Activated naive CD8-positive, alpha-beta T cell treated with anti-CD3 and anti-CD28 coated beads for 36 hours (primary cell): ENCODE results near the gene SLC15A4. TPM values are rescaled to one million over a fixed set of nuclear protein-coding genes. Genes with fewer than 3 reads are reported as not detected.
A peak's percentile ranks its signal among the peaks of the same experiment; 100 is the strongest.

Experiments used
- DNase-seq: peaks from one replicate; pipeline ENCODE4 v3.0.0; 2021
- H3K27ac Mint-ChIP-seq: one replicate; pipeline ENCODE4 v1.8.0; 2022; ENCODE audit warnings: mild to moderate bottlenecking, moderate library complexity, mixed read lengths
- H3K27me3 Mint-ChIP-seq: one replicate; pipeline ENCODE4 v1.8.0; 2022; ENCODE audit warnings: mild to moderate bottlenecking, mixed read lengths
- H3K36me3 Mint-ChIP-seq: one replicate; pipeline ENCODE4 v1.8.0; 2021; ENCODE audit warnings: mild to moderate bottlenecking, mixed read lengths
- H3K4me1 Mint-ChIP-seq: one replicate; pipeline ENCODE4 v1.8.0; 2021; ENCODE audit warnings: mixed read lengths
- H3K4me3 Mint-ChIP-seq: one replicate; pipeline ENCODE4 v1.8.0; 2022; ENCODE audit warnings: mild to moderate bottlenecking, moderate library complexity, mixed read lengths
- H3K9me3 Mint-ChIP-seq: one replicate; pipeline ENCODE4 v1.8.0; 2022; ENCODE audit warnings: mixed read lengths
- total RNA-seq, 2 experiments: library from RNA; stranded (reverse); gene quantifications; one replicate each; pipeline ENCODE4 v1.2.3, GENCODE V29; 2021

The SLC15A4 gene
- total RNA-seq, 2 experiments from 2014 or later: 18.6 to 22.0 TPM

GRCh38 chr12:128784030-128784760 is 39.6 kb downstream of the SLC15A4 start:
- Mint-ChIP-seq H3K27ac (peak overlapping the region; percentile 34), H3K4me3 (no peak overlapping the region), H3K4me1 (peaks cover 7% of the 10 kb centered on the region), H3K27me3 (peaks cover 11% of the 10 kb centered on the region), H3K9me3 (no peaks in the 10 kb centered on the region), H3K36me3 (no peaks in the 10 kb centered on the region)
- no peak for DNase-seq

GRCh38 chr12:128783129-128783574 is 40.6 kb downstream of the SLC15A4 start:
- H3K4me1 Mint-ChIP-seq: peaks cover 7% of the 10 kb centered on the region
- H3K9me3 Mint-ChIP-seq: no peaks in the 10 kb centered on the region
- peaks cover 13% of the 10 kb centered on the region for H3K27me3 Mint-ChIP-seq
- peak; percentile 9 for DNase-seq
- H3K36me3 Mint-ChIP-seq: no peaks in the 10 kb centered on the region
- peak overlapping the region; percentile 91 for H3K27ac Mint-ChIP-seq
- H3K4me3 Mint-ChIP-seq: peak overlapping the region; percentile 68

GRCh38 chr12:128779901-128780300 is 43.9 kb downstream of the SLC15A4 start:
- DNase-seq: no peak
- H3K27ac Mint-ChIP-seq: no peak overlapping the region
- H3K9me3 Mint-ChIP-seq: no peaks in the 10 kb centered on the region
- no peaks in the 10 kb centered on the region for H3K36me3 Mint-ChIP-seq
- H3K27me3 Mint-ChIP-seq: peaks cover 16% of the 10 kb centered on the region
- peaks cover 7% of the 10 kb centered on the region for H3K4me1 Mint-ChIP-seq
- no peak overlapping the region for H3K4me3 Mint-ChIP-seq

- DNase-seq: no peak
- H3K9me3 Mint-ChIP-seq: no peaks in the 10 kb centered on the region
- no peak overlapping the region for H3K4me3 Mint-ChIP-seq
- H3K27ac Mint-ChIP-seq: no peak overlapping the region
- peaks cover 5% of the 10 kb centered on the region for H3K27me3 Mint-ChIP-seq
- no peaks in the 10 kb centered on the region for H3K36me3 Mint-ChIP-seq
- no peaks in the 10 kb centered on the region for H3K4me1 Mint-ChIP-seq
These were observed 51.5 kb downstream of the SLC15A4 start for GRCh38 chr12:128772249-128772648.

GRCh38 chr12:128771681-128772080 is 52.1 kb downstream of the SLC15A4 start:
- DNase-seq: no peak
- H3K4me3 Mint-ChIP-seq: no peak overlapping the region
- no peaks in the 10 kb centered on the region for H3K36me3 Mint-ChIP-seq
- H3K27me3 Mint-ChIP-seq: peaks cover 11% of the 10 kb centered on the region
- H3K27ac Mint-ChIP-seq: no peak overlapping the region
- H3K9me3 Mint-ChIP-seq: no peaks in the 10 kb centered on the region
- H3K4me1 Mint-ChIP-seq: no peaks in the 10 kb centered on the region

GRCh38 chr12:128767518-128767917 is 56.2 kb downstream of the SLC15A4 start:
- Mint-ChIP-seq H3K27ac (no peak overlapping the region), H3K9me3 (no peaks in the 10 kb centered on the region), H3K36me3 (no peaks in the 10 kb centered on the region), H3K4me1 (no peaks in the 10 kb centered on the region), H3K27me3 (peaks cover 19% of the 10 kb centered on the region), H3K4me3 (no peak overlapping the region)
- DNase-seq: no peak

GRCh38 chr12:128766738-128767501 is 56.8 kb downstream of the SLC15A4 start:
- peaks cover 20% of the 10 kb centered on the region for H3K27me3 Mint-ChIP-seq
- H3K4me3 Mint-ChIP-seq: no peak overlapping the region
- H3K27ac Mint-ChIP-seq: no peak overlapping the region
- no peaks in the 10 kb centered on the region for H3K4me1 Mint-ChIP-seq
- no peaks in the 10 kb centered on the region for H3K36me3 Mint-ChIP-seq
- DNase-seq: no peak
- H3K9me3 Mint-ChIP-seq: no peaks in the 10 kb centered on the region

- H3K36me3 Mint-ChIP-seq: no peaks in the 10 kb centered on the region
These were observed 60.4 kb downstream of the SLC15A4 start for GRCh38 chr12:128763395-128763794.

GRCh38 chr12:128761379-128761790 is 62.4 kb downstream of the SLC15A4 start:
- H3K4me1 Mint-ChIP-seq: no peaks in the 10 kb centered on the region
- no peaks in the 10 kb centered on the region for H3K36me3 Mint-ChIP-seq
- H3K27me3 Mint-ChIP-seq: peaks cover 11% of the 10 kb centered on the region
- H3K9me3 Mint-ChIP-seq: no peaks in the 10 kb centered on the region
- H3K27ac Mint-ChIP-seq: no peak overlapping the region
- H3K4me3 Mint-ChIP-seq: no peak overlapping the region
- no peak for DNase-seq

More at GRCh38 chr12:128763395-128763794, 60.4 kb downstream of the SLC15A4 start:
- Mint-ChIP-seq H3K27me3 (peaks cover 22% of the 10 kb centered on the region), H3K4me3 (no peak overlapping the region), H3K4me1 (no peaks in the 10 kb centered on the region), H3K27ac (no peak overlapping the region), H3K9me3 (no peaks in the 10 kb centered on the region)
- no peak for DNase-seq

- H3K4me1 Mint-ChIP-seq: no peaks in the 10 kb centered on the region
- H3K4me3 Mint-ChIP-seq: no peak overlapping the region
- DNase-seq: no peak
- no peak overlapping the region for H3K27ac Mint-ChIP-seq
- no peaks in the 10 kb centered on the region for H3K9me3 Mint-ChIP-seq
- H3K27me3 Mint-ChIP-seq: peaks cover 4% of the 10 kb centered on the region
- no peaks in the 10 kb centered on the region for H3K36me3 Mint-ChIP-seq
These were observed 68.2 kb downstream of the SLC15A4 start for GRCh38 chr12:128755566-128755965.

- Mint-ChIP-seq H3K27me3 (peaks cover 4% of the 10 kb centered on the region), H3K9me3 (no peaks in the 10 kb centered on the region), H3K27ac (no peak overlapping the region), H3K4me1 (no peaks in the 10 kb centered on the region), H3K36me3 (no peaks in the 10 kb centered on the region), H3K4me3 (no peak overlapping the region)
- no peak for DNase-seq
These were observed 69.5 kb downstream of the SLC15A4 start for GRCh38 chr12:128754275-128754674.

- Mint-ChIP-seq H3K9me3 (no peaks in the 10 kb centered on the region), H3K4me1 (no peaks in the 10 kb centered on the region), H3K4me3 (no peak overlapping the region), H3K27me3 (no peaks in the 10 kb centered on the region), H3K36me3 (no peaks in the 10 kb centered on the region), H3K27ac (no peak overlapping the region)
- DNase-seq: no peak
These were observed 70.3 kb downstream of the SLC15A4 start for GRCh38 chr12:128753438-128753837.

GRCh38 chr12:128752386-128752785 is 71.4 kb downstream of the SLC15A4 start:
- H3K4me1 Mint-ChIP-seq: no peaks in the 10 kb centered on the region

GRCh38 chr12:128747441-128747840 is 76.3 kb downstream of the SLC15A4 start:
- no peak overlapping the region for H3K27ac Mint-ChIP-seq
- H3K4me3 Mint-ChIP-seq: no peak overlapping the region
- peaks cover 4% of the 10 kb centered on the region for H3K27me3 Mint-ChIP-seq
- no peak for DNase-seq
- H3K36me3 Mint-ChIP-seq: no peaks in the 10 kb centered on the region
- H3K4me1 Mint-ChIP-seq: no peaks in the 10 kb centered on the region
- no peaks in the 10 kb centered on the region for H3K9me3 Mint-ChIP-seq

More at GRCh38 chr12:128752386-128752785, 71.4 kb downstream of the SLC15A4 start:
- Mint-ChIP-seq H3K4me3 (no peak overlapping the region), H3K27me3 (peaks cover 4% of the 10 kb centered on the region), H3K36me3 (no peaks in the 10 kb centered on the region), H3K27ac (no peak overlapping the region), H3K9me3 (no peaks in the 10 kb centered on the region)
- no peak for DNase-seq

- Mint-ChIP-seq H3K27me3 (peaks cover 4% of the 10 kb centered on the region), H3K9me3 (no peaks in the 10 kb centered on the region), H3K4me3 (no peak overlapping the region), H3K36me3 (no peaks in the 10 kb centered on the region), H3K4me1 (no peaks in the 10 kb centered on the region), H3K27ac (peak overlapping the region; percentile 54)
- DNase-seq: no peak
These were observed 77.7 kb downstream of the SLC15A4 start for GRCh38 chr12:128745772-128746689.
